ENCODE measurements around the gene RNF222.

DNA sequence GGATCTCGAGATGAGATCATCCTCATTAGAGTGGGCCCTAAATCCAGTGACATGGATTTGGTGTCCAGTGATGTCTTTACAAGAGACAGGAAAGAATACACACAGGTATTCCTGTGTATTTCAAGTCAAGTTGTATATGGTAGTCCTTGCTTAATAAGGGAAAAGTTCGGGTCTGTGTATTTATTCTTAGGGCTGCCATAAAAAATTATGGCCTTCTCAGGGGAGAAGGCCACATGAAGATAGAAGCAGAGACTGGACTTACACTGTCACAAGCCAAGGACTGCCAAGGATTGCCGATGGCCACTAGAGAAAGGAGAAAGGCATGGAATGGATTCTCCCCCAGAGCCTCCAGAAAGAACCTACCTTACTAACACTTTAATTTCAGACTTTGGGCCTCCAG is 29.4 kb downstream of the RNF222 start:
- TF ChIP-seq, protein P1, sequence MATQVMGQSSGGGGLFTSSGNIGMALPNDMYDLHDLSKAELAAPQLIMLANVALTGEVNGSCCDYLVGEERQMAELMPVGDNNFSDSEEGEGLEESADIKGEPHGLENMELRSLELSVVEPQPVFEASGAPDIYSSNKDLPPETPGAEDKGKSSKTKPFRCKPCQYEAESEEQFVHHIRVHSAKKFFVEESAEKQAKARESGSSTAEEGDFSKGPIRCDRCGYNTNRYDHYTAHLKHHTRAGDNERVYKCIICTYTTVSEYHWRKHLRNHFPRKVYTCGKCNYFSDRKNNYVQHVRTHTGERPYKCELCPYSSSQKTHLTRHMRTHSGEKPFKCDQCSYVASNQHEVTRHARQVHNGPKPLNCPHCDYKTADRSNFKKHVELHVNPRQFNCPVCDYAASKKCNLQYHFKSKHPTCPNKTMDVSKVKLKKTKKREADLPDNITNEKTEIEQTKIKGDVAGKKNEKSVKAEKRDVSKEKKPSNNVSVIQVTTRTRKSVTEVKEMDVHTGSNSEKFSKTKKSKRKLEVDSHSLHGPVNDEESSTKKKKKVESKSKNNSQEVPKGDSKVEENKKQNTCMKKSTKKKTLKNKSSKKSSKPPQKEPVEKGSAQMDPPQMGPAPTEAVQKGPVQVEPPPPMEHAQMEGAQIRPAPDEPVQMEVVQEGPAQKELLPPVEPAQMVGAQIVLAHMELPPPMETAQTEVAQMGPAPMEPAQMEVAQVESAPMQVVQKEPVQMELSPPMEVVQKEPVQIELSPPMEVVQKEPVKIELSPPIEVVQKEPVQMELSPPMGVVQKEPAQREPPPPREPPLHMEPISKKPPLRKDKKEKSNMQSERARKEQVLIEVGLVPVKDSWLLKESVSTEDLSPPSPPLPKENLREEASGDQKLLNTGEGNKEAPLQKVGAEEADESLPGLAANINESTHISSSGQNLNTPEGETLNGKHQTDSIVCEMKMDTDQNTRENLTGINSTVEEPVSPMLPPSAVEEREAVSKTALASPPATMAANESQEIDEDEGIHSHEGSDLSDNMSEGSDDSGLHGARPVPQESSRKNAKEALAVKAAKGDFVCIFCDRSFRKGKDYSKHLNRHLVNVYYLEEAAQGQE (IDR thresholded peaks at IDR 0.05; ENCODE audit: low read depth), result no peak
- TF ChIP-seq CEBPB (IDR thresholded peaks at IDR 0.05) (no peak), TCF12 (IDR thresholded peaks at IDR 0.05; ENCODE audit: low read depth) (no peak), TAF1 (IDR thresholded peaks at IDR 0.05; ENCODE audit: low read depth) (no peak), YY1 (IDR thresholded peaks at IDR 0.05; ENCODE audit: low read depth) (no peak), FOXM1 (IDR thresholded peaks at IDR 0.05; ENCODE audit: borderline replicate concordance, low read depth) (no peak), CREB1 (IDR thresholded peaks at IDR 0.05; ENCODE audit: low read depth) (no peak), RAD21 (IDR thresholded peaks at IDR 0.05; ENCODE audit: low read depth) (no peak), TEAD4 (IDR thresholded peaks at IDR 0.05) (no peak), EP300 (IDR thresholded peaks at IDR 0.05; ENCODE audit: borderline replicate concordance) (no peak)
- TF ChIP-seq, protein P2, sequence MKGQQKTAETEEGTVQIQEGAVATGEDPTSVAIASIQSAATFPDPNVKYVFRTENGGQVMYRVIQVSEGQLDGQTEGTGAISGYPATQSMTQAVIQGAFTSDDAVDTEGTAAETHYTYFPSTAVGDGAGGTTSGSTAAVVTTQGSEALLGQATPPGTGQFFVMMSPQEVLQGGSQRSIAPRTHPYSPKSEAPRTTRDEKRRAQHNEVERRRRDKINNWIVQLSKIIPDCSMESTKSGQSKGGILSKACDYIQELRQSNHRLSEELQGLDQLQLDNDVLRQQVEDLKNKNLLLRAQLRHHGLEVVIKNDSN (IDR thresholded peaks at IDR 0.05), result no peak
- TF ChIP-seq, protein P3, sequence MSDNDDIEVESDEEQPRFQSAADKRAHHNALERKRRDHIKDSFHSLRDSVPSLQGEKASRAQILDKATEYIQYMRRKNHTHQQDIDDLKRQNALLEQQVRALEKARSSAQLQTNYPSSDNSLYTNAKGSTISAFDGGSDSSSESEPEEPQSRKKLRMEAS (IDR thresholded peaks at IDR 0.05), result no peak
